ENCODE results near the gene C9orf50.

The C9orf50 gene

GRCh38 chr9:129612123-129612522 lies 8.8 kb downstream of the C9orf50 start:
- in situ Hi-C loops (cut with HindIII; ENCODE audit: low sequenced_read_pairs), result no loop called here

DNA sequence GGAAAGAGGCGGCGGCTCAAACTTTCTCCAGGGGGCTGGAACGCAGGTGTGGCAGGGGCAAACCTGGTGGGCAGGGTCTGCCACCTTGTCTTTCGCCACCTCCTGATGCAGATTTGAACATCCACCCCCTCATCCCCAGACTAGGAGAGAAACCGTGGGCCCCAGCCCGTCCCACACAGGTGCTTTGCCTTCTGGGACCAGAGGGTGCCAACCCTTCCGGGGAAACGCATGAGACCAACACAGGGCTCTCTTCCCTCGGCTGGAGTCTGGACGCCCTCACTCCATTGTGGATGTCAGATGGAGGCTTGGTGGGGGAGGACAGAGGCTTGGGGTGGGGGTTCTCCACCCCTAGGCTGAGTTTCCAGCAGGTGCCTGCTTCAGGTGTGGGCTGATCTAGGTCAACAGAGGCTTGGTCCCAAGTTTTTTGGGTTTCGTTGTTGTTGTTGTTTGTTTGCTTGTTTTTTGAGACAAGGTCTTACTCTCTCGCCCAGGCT lies 9.5 kb downstream of the C9orf50 start:
- in situ Hi-C loops (cut with HindIII; ENCODE audit: low sequenced_read_pairs), result no loop called here

GRCh38 chr9:129610473-129611306 lies 10.2 kb downstream of the C9orf50 start:
- in situ Hi-C loops (cut with HindIII; ENCODE audit: low sequenced_read_pairs), result no loop called here

- in situ Hi-C loops (cut with HindIII; ENCODE audit: low sequenced_read_pairs), result no loop called here
Observed at GRCh38 chr9:129610213-129610472, 10.8 kb downstream of the C9orf50 start.

GRCh38 chr9:129609486-129610212 lies 11.3 kb downstream of the C9orf50 start:
- in situ Hi-C loops (cut with HindIII; ENCODE audit: low sequenced_read_pairs), result no loop called here

DNA sequence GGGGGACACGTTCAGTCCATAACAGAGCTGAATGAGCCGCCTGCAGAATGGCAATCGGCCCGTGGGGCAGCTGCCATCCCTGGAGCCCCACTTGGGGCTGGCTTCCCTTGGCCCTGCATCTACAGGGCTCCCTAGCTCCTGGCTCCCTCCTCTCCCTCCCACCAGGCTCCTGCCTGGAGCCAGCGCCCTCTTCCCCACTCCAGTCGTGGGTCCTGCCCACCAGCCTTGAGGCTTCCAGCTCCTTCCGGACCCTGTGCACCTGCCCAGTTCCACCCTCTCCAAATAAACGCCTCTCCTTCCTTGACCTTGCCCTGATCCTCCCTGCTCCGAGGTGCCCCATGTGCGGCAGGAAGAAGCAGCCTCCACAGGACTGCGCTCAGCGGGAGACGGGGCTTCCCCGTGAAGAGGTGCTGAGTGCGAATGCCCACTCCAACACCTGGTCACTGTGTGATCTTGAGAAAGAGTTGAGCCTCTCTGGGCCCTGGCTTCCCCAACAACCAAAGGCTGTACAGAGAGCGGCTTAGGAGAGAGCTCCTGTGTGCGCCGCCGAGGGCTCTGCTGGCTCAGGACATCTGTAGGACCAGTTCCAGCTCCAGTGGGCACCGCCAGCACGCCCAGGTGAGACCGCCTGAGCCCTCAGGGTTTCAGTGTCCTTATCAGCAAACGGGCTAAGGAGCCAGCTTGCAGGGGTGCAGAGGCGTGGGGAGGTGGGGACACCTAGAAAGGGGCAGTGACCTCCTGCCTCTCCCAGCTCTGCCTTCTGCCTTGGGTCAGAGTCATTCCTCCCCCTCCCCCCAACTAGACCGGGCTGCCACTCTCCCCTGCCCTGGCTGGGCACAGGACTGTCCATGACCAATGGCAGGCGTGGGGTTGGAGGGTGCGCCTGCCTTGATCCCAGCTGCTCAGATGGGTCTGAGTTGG lies 12.1 kb downstream of the C9orf50 start:
- in situ Hi-C loops (cut with HindIII; ENCODE audit: low sequenced_read_pairs), result no loop called here

DNA sequence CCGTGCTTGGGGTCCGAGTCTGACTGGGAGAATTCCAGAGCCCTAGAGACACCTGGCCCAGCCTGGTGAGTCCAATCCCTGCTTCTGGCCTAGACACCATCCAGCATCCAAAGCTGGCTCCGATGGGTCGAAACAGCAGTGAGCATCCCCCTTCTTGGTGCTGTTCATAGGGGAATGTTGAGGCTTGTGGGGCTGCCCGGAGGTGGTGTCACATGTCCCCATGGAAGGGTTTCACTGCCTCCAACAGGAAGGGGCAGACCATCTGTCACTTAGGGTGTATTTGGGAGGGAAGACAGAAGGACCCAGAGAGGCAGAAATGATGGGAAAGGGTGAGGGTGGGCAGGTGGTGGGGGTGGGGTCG lies 13.9 kb downstream of the C9orf50 start:
- in situ Hi-C loops (cut with HindIII; ENCODE audit: low sequenced_read_pairs), result no loop called here

DNA sequence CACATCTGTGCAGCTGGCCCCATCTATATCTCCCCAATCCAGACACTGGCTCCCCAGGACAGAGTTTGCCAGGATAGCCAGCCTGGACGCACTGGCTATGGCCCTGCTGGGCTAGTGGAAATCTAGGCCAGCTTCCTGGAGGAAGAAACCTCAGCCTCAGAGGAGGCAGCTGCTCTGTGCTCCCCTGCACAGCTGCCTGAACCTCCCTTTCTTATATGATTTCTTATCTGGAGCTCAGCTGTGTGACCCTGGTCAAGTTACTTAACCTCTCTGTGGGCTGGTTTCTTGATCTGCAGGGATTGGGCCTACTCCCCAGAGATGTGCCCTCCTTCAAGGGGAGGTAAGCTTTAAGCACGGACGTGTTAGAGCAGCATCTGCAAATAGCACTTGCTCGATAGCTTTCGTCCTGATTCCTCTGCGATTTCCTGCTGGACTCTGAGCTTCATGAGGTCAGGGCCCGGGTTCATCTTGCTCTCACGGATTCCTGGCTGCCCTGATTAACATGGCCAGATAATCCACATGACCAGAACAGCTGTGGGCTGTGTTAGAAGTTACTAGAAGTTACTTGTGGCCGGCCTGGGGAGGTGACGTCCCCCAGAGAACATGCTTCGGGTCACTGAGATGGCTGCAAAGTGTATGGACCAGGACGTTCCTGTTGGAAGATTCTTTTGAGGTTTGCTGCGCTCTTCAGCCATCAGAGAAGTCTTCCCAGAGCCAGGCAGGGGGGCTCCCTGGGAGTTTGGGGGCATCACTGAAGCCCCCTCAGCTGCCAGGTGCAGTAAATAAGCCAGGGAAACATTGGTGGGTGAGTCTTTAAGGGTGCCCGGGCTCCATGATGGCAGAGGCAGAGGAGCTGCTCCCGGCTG lies 14.5 kb downstream of the C9orf50 start:
- in situ Hi-C loops (cut with HindIII; ENCODE audit: low sequenced_read_pairs), result no loop called here

DNA sequence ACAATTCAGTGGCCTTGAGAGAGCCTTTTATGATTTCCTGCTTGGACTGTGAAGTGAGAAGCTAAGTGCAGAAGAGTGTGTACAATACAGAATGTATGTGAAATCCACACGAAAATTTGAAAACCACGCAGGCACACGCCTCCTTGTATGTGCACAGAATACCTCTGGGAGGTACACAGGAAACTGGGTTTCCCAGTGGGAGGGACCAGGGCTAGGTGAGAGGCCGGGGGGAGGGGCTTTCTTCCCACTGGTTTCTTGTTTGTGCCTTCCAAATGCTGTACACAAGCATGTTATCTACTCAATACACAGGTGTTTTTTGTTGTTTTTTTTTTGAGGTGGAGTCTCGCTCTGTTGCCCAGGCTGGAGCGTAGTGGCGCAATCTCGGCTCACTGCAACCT lies 16.1 kb downstream of the C9orf50 start:
- in situ Hi-C loops (cut with HindIII; ENCODE audit: low sequenced_read_pairs), result no loop called here

GRCh38 chr9:129604056-129604765 lies 16.7 kb downstream of the C9orf50 start:
- in situ Hi-C loops (cut with HindIII; ENCODE audit: low sequenced_read_pairs), result no loop called here

GRCh38 chr9:129602598-129603415 lies 18.1 kb downstream of the C9orf50 start:
- in situ Hi-C loops (cut with HindIII; ENCODE audit: low sequenced_read_pairs), result no loop called here

DNA sequence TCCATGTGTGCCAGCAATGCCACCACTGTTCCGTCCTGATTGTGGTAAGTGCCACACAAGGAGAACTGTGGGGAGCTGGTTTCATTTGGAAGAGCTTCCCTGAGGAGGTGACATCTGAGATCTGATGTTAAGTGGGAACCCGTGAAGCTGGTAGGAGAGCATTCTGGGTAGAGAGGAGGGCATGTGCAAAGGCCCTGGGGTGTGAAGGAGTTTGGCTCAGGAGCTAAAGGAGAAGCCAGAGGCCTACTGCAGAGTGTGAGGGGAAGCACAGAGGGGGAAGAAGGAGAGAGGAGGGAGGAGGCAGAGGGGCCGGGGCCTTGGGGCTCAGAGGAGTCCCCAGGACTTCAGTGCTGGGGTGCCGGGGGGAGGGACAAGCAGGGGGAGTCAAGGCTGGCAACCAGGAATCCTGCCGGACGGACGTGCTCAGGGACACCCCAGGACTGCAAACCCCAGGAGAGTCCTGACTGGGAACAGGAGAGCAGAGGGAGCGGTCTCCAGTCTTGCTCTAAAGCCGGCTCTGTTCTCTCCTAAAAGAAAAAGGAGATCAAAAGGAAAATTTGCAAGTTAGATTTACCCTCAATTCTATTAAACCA lies 19.7 kb downstream of the C9orf50 start:
- in situ Hi-C loops (cut with HindIII; ENCODE audit: low sequenced_read_pairs), result no loop called here

DNA sequence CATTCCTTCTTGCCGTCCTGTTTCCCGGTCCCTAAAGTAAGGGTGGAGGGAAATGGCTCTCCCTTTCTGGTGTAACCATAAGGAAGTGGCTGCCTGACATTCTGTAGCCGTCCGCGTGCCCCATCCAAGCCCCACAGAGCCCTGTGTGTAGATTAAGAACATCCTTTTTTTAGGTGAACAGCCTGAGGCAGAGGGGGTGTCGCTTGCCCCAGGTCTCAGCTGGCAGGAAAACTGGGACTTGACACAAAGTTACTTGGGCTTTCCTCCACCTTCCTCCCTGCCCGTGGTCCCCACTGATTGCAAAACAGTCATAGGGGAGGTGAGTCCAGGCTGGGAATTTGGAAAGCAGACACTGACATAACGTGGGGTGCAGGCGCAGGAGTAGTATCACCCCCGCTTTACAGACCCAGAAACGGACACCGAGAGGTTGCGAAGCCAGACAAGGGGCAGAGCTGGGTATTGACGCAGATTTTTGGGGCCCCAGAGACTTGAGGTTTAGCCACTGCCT lies 22.8 kb downstream of the C9orf50 start:
- in situ Hi-C loops (cut with HindIII; ENCODE audit: low sequenced_read_pairs), result no loop called here

DNA sequence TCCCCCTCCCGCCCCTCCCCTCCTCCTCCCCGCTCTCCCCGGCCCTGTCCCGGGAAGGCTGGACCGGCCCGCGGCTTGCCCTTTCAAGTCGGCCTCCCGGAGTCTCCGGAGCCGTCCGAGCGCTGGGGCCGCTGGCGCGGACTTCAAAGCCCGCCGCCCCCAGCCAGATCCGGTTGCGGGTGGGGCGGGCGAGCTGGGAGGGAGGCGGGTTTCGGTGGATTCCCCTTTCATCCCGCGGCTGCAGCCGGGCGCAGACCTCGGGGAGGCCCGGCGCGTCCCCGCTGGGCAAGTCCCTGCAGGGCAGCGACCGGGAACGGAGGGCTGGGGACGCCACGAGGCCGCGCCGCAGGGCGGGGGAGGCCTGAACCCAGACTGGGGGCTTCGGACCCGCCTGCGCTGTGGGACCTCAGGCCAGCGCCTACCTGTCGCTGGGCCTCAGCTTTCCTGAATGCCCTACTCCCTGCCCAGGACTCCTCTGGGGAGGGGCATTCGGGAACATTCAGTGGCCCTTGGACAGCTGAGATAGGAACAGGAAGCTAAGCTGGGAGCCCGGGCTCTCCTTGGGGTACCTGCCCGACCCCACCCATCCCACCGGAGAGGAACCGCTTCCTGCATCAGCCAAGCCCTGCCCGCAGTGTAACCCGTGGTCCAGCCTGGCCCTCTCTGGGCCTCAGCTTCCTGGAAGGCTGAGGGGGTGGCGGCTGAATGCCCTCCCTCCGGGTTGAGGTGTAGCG lies 23.4 kb downstream of the C9orf50 start:
- in situ Hi-C loops (cut with HindIII; ENCODE audit: low sequenced_read_pairs), result no loop called here

- in situ Hi-C loops (cut with HindIII; ENCODE audit: low sequenced_read_pairs), result no loop called here
Observed at GRCh38 chr9:129596541-129597331, 24.2 kb downstream of the C9orf50 start.

DNA sequence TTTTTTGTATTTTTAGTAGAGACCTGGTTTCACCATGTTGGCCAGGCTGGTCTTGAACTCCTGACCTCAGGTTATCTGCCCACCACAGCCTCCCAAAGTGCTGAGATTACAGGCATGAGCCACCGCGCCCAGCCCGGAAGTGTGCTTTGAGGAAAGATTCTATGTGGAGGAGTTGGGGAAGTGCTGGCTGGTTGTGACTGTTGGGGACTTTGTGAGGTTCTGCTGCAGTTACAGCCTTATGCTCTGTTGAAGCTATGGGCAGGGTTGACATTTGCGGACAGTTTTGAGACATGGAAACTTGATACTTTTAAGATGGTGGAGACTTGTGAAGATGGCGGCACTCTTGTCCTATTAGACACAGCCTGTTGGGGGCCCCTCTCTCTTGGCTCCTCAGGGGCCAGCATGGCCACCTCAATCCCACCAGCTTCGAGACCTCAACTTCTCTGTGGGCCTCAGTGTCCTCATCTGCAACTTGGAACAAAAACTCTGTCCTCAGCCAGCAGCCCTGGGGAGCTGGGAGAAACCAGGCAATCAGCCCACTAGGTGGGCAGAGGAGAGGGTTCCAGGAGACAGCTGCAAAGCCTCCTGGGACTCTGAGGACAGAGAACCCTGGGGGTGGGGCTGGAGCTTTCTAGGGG lies 24.9 kb downstream of the C9orf50 start:
- in situ Hi-C loops (cut with HindIII; ENCODE audit: low sequenced_read_pairs), result no loop called here
